Coronary artery (tissue), 2 donors: Measurements from ENCODE around the gene C12orf75.
A peak's percentile ranks its signal among the peaks of the same experiment; 100 is the strongest.

ENCODE experiments used
- DNase-seq: peaks from one replicate; pipeline ENCODE4 v3.0.0-alpha.2; 2017; ENCODE audit warnings: low spot score
- H3K27ac ChIP-seq, 2 donors: fragments of 200-600 bp; sonication (generic); one replicate each; pipeline ENCODE4 v1.5.1; 2016 to 2019
- H3K4me3 ChIP-seq: fragments of 200-600 bp; sonication (generic); 2 replicates; pipeline ENCODE4 v1.5.1; 2016; ENCODE audit warnings: mild to moderate bottlenecking, moderate library complexity
- TF ChIP-seq, protein P1 (sequence below): fragments of 200-600 bp; sonication (generic); IDR thresholded peaks from one replicate; pipeline ENCODE4 v1.5.1; 2019; ENCODE audit warnings: antibody characterized with exemption

Gene C12orf75

DNA sequence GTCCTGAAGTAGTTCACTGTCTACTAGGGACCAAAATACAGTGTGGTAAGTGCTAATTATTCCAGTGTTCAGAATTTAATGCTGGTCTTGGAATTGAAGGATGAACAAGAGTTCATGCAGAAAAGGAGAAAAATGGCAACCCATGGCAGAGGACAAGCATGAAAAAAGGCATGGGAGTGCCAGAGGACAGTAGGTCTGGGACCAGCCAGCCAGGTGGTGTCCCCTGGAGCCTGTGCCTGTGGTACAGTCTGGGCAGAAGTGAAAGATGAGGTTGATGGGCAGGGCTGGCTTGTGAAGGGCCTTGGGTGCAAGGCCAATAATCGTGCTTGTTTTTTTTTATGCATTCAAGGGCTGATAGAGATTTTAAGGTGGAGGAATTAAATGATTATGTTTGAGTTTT is 21.0 kb downstream of the C12orf75 start:
- Histone ChIP-seq H3K4me3 (no peak overlapping the region), H3K27ac (peak overlapping the region in 1 of 2 donors; percentile 7)
- DNase-seq, result no peak
- TF ChIP-seq, protein P1, sequence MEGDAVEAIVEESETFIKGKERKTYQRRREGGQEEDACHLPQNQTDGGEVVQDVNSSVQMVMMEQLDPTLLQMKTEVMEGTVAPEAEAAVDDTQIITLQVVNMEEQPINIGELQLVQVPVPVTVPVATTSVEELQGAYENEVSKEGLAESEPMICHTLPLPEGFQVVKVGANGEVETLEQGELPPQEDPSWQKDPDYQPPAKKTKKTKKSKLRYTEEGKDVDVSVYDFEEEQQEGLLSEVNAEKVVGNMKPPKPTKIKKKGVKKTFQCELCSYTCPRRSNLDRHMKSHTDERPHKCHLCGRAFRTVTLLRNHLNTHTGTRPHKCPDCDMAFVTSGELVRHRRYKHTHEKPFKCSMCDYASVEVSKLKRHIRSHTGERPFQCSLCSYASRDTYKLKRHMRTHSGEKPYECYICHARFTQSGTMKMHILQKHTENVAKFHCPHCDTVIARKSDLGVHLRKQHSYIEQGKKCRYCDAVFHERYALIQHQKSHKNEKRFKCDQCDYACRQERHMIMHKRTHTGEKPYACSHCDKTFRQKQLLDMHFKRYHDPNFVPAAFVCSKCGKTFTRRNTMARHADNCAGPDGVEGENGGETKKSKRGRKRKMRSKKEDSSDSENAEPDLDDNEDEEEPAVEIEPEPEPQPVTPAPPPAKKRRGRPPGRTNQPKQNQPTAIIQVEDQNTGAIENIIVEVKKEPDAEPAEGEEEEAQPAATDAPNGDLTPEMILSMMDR, result no peak

DNA sequence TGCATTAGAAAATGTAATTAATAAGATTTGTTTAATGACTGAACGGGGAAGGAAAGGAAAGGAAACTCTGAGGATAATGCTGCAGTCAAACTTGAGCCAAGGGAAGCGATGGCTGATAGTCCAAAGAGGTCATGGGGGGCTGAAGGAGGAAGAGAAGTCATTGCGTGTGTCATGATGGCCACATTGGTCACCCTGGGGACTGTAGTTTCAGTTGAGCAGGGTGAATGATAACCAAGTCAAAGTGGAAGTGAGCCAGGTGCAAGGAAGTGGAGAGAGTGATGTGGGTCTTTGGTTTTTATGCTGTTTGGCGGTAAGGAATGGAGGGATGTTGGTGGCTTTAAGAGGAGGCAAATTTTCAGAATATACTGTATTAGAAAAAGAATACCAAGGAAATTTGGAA is 21.6 kb downstream of the C12orf75 start:
- H3K4me3 ChIP-seq, result no peak overlapping the region
- no peak for DNase-seq
- TF ChIP-seq, protein P1, result no peak
- H3K27ac ChIP-seq, result peak overlapping the region in 1 of 2 donors; percentile 7

DNA sequence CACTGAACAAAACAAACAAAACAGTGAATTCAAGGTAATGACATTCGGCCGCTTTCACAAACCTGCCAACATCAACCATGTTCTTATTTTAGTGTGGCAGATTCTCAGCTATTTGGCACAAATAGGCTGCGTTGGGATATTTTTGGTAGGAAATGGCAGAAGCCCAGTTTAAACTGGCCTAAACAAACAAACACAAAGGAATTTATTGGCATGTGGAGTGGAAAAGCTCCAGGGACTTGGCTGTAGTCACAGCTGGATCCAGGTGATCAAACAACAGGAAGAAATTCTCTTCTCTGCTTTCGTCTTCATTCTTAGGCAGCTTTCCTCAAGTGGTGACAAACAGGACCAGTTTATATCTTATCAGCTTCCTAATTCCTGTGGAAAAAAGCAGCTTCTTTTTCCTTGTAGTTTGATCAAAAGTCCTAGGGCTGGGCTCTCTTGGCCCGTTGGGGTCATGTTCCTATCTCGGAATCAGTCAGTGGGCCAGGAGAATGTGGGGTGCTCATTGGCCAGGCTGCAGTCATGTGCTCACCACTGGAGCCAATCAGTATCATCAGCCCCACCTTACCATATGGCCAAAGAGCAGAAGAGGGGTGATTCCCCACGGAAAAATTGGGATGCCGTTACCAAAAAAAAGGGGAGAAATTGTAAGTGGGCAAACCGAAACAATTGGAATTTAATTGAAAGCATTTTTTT is 22.6 kb downstream of the C12orf75 start:
- no peak overlapping the region for H3K4me3 ChIP-seq
- DNase-seq, result no peak
- TF ChIP-seq, protein P1, result no peak
- H3K27ac ChIP-seq, result peak overlapping the region; percentile 32 to 60

DNA sequence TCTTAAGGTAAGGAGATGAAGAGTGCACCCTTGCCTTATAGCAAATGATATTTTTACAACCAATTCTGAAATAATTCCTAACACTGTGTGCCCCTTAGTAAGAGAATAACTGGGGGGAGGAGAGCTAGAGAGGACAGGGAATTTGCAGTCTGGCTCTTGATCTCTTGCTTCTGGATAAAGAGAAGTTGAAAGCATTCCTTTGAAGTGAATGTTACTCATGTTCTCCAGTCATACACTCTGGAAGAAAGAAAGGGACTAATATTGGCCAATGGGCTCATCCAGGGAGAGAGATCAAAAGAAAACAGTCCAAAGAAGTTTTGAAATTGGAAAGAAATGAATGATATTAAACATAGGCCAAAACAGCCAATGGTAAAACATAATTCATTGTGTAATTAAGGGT is 25.3 kb downstream of the C12orf75 start:
- H3K4me3 ChIP-seq, result no peak overlapping the region
- peak overlapping the region in 1 of 2 donors; percentile 47 for H3K27ac ChIP-seq
- TF ChIP-seq, protein P1, result no peak
- DNase-seq, result no peak

DNA sequence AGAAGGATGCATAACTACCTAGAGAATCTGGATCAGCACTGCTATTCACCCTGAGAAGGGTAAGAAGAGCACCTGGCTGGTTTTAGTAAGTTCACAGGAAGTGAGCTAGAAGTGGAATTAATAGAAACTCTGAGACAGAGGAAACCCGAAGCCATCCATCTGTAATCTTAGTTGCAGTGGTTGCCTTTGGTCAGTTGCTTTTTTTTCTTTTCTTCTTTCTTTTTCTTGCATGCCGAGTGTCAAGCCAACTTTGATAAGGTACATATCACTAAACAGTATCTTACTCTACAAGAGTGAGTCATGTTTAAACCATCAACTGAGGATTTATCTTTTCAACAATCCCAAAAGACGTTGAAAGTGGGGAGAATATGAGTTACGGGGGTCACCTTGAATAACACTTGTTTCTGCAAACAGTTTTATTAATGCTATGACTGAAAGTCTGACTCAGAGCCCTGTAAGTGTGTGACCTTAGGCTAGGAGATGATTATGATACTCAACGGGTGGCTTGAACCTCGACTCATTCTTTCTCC is 26.7 kb downstream of the C12orf75 start:
- no peak overlapping the region for H3K4me3 ChIP-seq
- no peak for DNase-seq
- peak overlapping the region; percentile 13 to 66 for H3K27ac ChIP-seq
- TF ChIP-seq, protein P1, result no peak

DNA sequence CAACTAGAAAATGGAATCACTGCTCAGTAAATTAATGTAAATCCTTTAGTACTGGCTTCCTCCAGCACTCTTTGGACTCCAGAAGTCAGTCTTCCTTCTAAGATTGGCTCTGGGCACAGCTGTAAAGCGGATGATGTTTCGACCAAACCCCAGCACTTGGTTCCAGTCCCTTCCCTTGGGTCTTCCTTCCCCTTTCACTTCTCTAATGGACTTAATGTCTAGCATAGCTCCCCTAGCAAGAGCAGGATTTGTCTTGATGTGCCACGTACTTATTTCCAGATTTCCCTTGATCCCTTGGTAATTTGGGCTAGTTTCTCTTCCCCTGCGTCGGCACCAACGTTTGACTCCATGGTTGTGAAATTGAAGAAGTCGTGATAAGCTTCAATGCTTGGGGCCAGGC is 28.3 kb downstream of the C12orf75 start:
- H3K4me3 ChIP-seq, result no peak overlapping the region
- DNase-seq, result no peak
- no peak overlapping the region for H3K27ac ChIP-seq
- TF ChIP-seq, protein P1, result no peak

DNA sequence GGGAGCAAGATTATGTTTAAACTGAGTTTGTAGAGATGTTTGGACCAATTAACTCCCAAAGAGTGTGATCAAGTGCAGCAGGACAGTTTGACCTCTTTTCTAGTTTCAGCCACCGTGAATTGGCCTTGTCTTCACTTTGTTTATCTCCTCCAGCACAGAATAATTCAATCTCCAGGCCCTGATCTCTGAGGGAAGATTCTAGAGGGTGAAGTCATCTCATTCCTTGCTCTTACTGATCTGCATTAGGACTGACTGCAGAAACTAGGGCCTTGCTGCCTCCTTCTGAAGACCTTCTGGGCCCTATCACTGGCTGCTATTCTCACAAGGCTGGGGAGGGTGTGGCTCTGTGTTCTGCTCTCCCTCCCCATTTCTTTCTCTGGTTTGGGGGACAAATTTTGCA is 29.4 kb downstream of the C12orf75 start:
- no peak overlapping the region for H3K4me3 ChIP-seq

More for the DNA sequence above, 29.4 kb downstream of the C12orf75 start:
- no peak for DNase-seq
- TF ChIP-seq, protein P1, result no peak
- H3K27ac ChIP-seq, result no peak overlapping the region
